ENCODE measurements around the gene SSTR3. TPM values are rescaled to one million over a fixed set of nuclear protein-coding genes. Genes with fewer than 3 reads are reported as not detected.

SSTR3 gene
- total and polyA plus RNA-seq, 2 of the 13 experiments (the other 11 are each of a cell fraction or from before 2014, with no cell fraction given): 0.08 to 0.64 TPM

DNA sequence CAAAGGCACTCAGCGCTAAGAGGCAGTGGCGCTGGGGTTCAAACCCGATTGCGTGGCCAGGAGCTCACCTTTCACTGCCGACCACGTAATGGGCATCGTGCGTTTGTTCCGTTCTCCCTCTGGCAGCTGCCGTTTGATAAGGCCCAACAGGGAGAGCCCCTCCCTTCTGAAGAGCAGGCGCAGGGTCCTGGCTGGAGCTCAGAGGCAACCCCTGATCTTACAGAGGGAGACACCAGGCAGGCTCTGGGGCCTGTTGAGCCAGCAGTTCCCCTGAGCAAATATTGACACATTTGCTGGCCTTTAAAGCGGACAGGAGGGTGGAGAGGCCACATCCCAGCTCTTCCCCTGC, 12.5 kb downstream of the SSTR3 start (continued):
- peak; percentile 37; the same call in 1 of the 2 replicates for TF ChIP-seq ZBTB25 (CRISPR knock-in tag; IDR thresholded peaks at IDR 0.05)
- TF ChIP-seq XBP1 (CRISPR knock-in tag; IDR thresholded peaks at IDR 0.05): no peak
- TF ChIP-seq, protein P1, sequence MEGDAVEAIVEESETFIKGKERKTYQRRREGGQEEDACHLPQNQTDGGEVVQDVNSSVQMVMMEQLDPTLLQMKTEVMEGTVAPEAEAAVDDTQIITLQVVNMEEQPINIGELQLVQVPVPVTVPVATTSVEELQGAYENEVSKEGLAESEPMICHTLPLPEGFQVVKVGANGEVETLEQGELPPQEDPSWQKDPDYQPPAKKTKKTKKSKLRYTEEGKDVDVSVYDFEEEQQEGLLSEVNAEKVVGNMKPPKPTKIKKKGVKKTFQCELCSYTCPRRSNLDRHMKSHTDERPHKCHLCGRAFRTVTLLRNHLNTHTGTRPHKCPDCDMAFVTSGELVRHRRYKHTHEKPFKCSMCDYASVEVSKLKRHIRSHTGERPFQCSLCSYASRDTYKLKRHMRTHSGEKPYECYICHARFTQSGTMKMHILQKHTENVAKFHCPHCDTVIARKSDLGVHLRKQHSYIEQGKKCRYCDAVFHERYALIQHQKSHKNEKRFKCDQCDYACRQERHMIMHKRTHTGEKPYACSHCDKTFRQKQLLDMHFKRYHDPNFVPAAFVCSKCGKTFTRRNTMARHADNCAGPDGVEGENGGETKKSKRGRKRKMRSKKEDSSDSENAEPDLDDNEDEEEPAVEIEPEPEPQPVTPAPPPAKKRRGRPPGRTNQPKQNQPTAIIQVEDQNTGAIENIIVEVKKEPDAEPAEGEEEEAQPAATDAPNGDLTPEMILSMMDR (CRISPR knock-in tag; IDR thresholded peaks at IDR 0.05): peak; percentile 10; the same call in 1 of the 2 replicates
- peak; percentile 51 for TF ChIP-seq DMAP1 (CRISPR knock-in tag; IDR thresholded peaks at IDR 0.05)
- TF ChIP-seq CSRNP2 (CRISPR knock-in tag; conservative IDR thresholded peaks at IDR 0.05; ENCODE audit: low read depth): no peak
- no peak for TF ChIP-seq KDM1A (CRISPR knock-in tag; IDR thresholded peaks at IDR 0.05)
- no peak for TF ChIP-seq ZFP36L2 (CRISPR knock-in tag; IDR thresholded peaks at IDR 0.05)
- no peak for TF ChIP-seq ZNF10 (CRISPR knock-in tag; IDR thresholded peaks at IDR 0.05; ENCODE audit: borderline replicate concordance, low read depth)
- TF ChIP-seq ERF (CRISPR knock-in tag; IDR thresholded peaks at IDR 0.05): no peak; the same call in 1 of the 2 replicates
- no peak for TF ChIP-seq ATM (IDR thresholded peaks at IDR 0.05; ENCODE audit: borderline replicate concordance)
- TF ChIP-seq, protein P2, sequence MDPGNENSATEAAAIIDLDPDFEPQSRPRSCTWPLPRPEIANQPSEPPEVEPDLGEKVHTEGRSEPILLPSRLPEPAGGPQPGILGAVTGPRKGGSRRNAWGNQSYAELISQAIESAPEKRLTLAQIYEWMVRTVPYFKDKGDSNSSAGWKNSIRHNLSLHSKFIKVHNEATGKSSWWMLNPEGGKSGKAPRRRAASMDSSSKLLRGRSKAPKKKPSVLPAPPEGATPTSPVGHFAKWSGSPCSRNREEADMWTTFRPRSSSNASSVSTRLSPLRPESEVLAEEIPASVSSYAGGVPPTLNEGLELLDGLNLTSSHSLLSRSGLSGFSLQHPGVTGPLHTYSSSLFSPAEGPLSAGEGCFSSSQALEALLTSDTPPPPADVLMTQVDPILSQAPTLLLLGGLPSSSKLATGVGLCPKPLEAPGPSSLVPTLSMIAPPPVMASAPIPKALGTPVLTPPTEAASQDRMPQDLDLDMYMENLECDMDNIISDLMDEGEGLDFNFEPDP (CRISPR knock-in tag; conservative IDR thresholded peaks at IDR 0.05): no peak
- no peak for TF ChIP-seq ZNF552 (CRISPR knock-in tag; IDR thresholded peaks at IDR 0.05; ENCODE audit: borderline replicate concordance)
- TF ChIP-seq, protein P3, sequence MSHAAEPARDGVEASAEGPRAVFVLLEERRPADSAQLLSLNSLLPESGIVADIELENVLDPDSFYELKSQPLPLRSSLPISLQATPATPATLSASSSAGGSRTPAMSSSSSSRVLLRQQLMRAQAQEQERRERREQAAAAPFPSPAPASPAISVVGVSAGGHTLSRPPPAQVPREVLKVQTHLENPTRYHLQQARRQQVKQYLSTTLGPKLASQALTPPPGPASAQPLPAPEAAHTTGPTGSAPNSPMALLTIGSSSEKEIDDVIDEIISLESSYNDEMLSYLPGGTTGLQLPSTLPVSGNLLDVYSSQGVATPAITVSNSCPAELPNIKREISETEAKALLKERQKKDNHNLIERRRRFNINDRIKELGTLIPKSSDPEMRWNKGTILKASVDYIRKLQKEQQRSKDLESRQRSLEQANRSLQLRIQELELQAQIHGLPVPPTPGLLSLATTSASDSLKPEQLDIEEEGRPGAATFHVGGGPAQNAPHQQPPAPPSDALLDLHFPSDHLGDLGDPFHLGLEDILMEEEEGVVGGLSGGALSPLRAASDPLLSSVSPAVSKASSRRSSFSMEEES (CRISPR knock-in tag; IDR thresholded peaks at IDR 0.05): no peak
- no peak for TF ChIP-seq LCORL (IDR thresholded peaks at IDR 0.05)
- peak; percentile 74; the same call in 1 of the 2 replicates for TF ChIP-seq LCORL (CRISPR knock-in tag; IDR thresholded peaks at IDR 0.05)
